Measurements from ENCODE around the gene FILIP1L.

The FILIP1L gene

DNA sequence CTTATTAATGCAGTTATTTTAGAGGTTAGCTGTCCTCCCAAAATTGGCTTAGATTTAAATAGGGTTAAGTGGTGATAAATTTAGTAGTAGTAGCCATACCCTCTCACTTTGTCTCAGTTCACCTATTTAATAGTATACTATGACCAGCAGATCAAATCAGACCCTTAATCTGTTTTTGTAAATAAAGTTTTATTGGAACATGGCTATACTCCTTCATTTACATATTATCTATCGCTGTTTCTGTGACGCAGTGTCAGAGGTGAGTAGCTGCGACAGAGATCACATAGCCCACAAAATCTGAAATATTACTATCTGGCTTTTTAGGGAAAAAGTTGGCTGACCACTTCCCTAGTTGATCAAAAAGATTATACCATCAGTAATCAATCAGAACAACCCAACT lies 113.2 kb downstream of the FILIP1L start:
- no peak for TF ChIP-seq EZH2 (IDR thresholded peaks at IDR 0.05; ENCODE audit: borderline replicate concordance, low read depth, low read length, severe bottlenecking)
- TF ChIP-seq, protein P1, sequence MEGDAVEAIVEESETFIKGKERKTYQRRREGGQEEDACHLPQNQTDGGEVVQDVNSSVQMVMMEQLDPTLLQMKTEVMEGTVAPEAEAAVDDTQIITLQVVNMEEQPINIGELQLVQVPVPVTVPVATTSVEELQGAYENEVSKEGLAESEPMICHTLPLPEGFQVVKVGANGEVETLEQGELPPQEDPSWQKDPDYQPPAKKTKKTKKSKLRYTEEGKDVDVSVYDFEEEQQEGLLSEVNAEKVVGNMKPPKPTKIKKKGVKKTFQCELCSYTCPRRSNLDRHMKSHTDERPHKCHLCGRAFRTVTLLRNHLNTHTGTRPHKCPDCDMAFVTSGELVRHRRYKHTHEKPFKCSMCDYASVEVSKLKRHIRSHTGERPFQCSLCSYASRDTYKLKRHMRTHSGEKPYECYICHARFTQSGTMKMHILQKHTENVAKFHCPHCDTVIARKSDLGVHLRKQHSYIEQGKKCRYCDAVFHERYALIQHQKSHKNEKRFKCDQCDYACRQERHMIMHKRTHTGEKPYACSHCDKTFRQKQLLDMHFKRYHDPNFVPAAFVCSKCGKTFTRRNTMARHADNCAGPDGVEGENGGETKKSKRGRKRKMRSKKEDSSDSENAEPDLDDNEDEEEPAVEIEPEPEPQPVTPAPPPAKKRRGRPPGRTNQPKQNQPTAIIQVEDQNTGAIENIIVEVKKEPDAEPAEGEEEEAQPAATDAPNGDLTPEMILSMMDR (IDR thresholded peaks at IDR 0.05; ENCODE audit: borderline replicate concordance, extremely low read depth, low read length, poor library complexity, severe bottlenecking): no peak
- H3K9me3 ChIP-seq (ENCODE audit: insufficient read depth, low read length, severe bottlenecking): no peaks in the 10 kb centered on the region
- no peak overlapping the region for H2AFZ ChIP-seq (ENCODE audit: low read depth, low read length)
- H4K20me1 ChIP-seq (ENCODE audit: insufficient read depth, low read length): no peaks in the 10 kb centered on the region
- H3K4me3 ChIP-seq (ENCODE audit: low read depth in 1 of 2, low read length in 2 of 2): no peak overlapping the region
- ATAC-seq (ENCODE audit: insufficient read depth, low read depth): no peak
- H3K27ac ChIP-seq (ENCODE audit: low read length): no peak overlapping the region
- H3K4me1 ChIP-seq (ENCODE audit: insufficient read depth, low read length): no peaks in the 10 kb centered on the region
- no peak overlapping the region for H3K4me2 ChIP-seq (ENCODE audit: insufficient read depth, low read length)
- no peaks in the 10 kb centered on the region for H3K27me3 ChIP-seq (ENCODE audit: insufficient read depth, low read length, poor library complexity)
- DNase-seq: no peak
- no peaks in the 10 kb centered on the region for H3K36me3 ChIP-seq (ENCODE audit: insufficient read depth, low read length)
- no peaks in the 10 kb centered on the region for H3K79me2 ChIP-seq (ENCODE audit: insufficient read depth, low read length)
- no peak overlapping the region for H3K9ac ChIP-seq (ENCODE audit: low read depth, low read length)

DNA sequence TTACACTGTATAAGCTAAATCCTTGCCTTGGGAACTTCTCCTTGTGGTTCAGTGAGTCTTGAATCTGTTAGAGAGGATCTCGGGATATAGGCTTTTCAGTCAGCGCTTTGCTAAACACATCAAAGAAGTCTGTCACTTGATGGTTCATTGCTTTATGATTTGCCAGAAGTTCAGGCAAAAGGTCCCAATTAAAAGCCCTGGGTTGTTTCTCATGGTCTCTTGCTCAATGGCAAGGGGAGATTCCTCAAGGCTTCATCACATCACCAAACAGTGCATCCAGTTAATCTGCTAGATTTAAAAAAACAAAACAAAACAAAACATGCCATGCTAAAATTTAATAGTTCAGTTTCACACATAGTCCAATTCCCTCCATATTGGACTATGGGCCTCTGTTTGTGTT lies 114.8 kb downstream of the FILIP1L start:
- Histone ChIP-seq H3K27ac (ENCODE audit: low read length) (no peak overlapping the region), H3K79me2 (ENCODE audit: insufficient read depth, low read length) (no peaks in the 10 kb centered on the region), H3K27me3 (ENCODE audit: insufficient read depth, low read length, poor library complexity) (no peaks in the 10 kb centered on the region), H3K4me3 (ENCODE audit: low read depth in 1 of 2, low read length in 2 of 2) (no peak overlapping the region), H3K9ac (ENCODE audit: low read depth, low read length) (no peak overlapping the region), H3K4me1 (ENCODE audit: insufficient read depth, low read length) (no peaks in the 10 kb centered on the region), H4K20me1 (ENCODE audit: insufficient read depth, low read length) (no peaks in the 10 kb centered on the region), H3K4me2 (ENCODE audit: insufficient read depth, low read length) (no peak overlapping the region), H2AFZ (ENCODE audit: low read depth, low read length) (no peak overlapping the region), H3K9me3 (ENCODE audit: insufficient read depth, low read length, severe bottlenecking) (no peaks in the 10 kb centered on the region), H3K36me3 (ENCODE audit: insufficient read depth, low read length) (no peaks in the 10 kb centered on the region)
- DNase-seq (no peak), ATAC-seq (ENCODE audit: insufficient read depth, low read depth) (no peak)
- TF ChIP-seq, protein P1 (IDR thresholded peaks at IDR 0.05; ENCODE audit: borderline replicate concordance, extremely low read depth, low read length, poor library complexity, severe bottlenecking): no peak
- TF ChIP-seq EZH2 (IDR thresholded peaks at IDR 0.05; ENCODE audit: borderline replicate concordance, low read depth, low read length, severe bottlenecking): no peak

GRCh38 chr3:99997293-99997692 lies 117.0 kb downstream of the FILIP1L start:
- Histone ChIP-seq H3K4me1 (ENCODE audit: insufficient read depth, low read length) (no peaks in the 10 kb centered on the region), H3K36me3 (ENCODE audit: insufficient read depth, low read length) (no peaks in the 10 kb centered on the region), H3K9me3 (ENCODE audit: insufficient read depth, low read length, severe bottlenecking) (no peaks in the 10 kb centered on the region), H3K27ac (ENCODE audit: low read length) (no peak overlapping the region), H4K20me1 (ENCODE audit: insufficient read depth, low read length) (no peaks in the 10 kb centered on the region), H3K27me3 (ENCODE audit: insufficient read depth, low read length, poor library complexity) (no peaks in the 10 kb centered on the region), H3K9ac (ENCODE audit: low read depth, low read length) (no peak overlapping the region), H2AFZ (ENCODE audit: low read depth, low read length) (no peak overlapping the region), H3K4me2 (ENCODE audit: insufficient read depth, low read length) (no peak overlapping the region), H3K4me3 (ENCODE audit: low read depth in 1 of 2, low read length in 2 of 2) (no peak overlapping the region), H3K79me2 (ENCODE audit: insufficient read depth, low read length) (no peaks in the 10 kb centered on the region)
- ATAC-seq (ENCODE audit: insufficient read depth, low read depth) (no peak), DNase-seq (no peak)
- TF ChIP-seq, protein P1 (IDR thresholded peaks at IDR 0.05; ENCODE audit: borderline replicate concordance, extremely low read depth, low read length, poor library complexity, severe bottlenecking): no peak
- no peak for TF ChIP-seq EZH2 (IDR thresholded peaks at IDR 0.05; ENCODE audit: borderline replicate concordance, low read depth, low read length, severe bottlenecking)

GRCh38 chr3:99990179-99990578 lies 124.1 kb downstream of the FILIP1L start:
- ATAC-seq (ENCODE audit: insufficient read depth, low read depth): no peak
- no peak overlapping the region for H2AFZ ChIP-seq (ENCODE audit: low read depth, low read length)
- no peak for TF ChIP-seq EZH2 (IDR thresholded peaks at IDR 0.05; ENCODE audit: borderline replicate concordance, low read depth, low read length, severe bottlenecking)
- TF ChIP-seq, protein P1 (IDR thresholded peaks at IDR 0.05; ENCODE audit: borderline replicate concordance, extremely low read depth, low read length, poor library complexity, severe bottlenecking): no peak
- no peak overlapping the region for H3K27ac ChIP-seq (ENCODE audit: low read length)
- H3K27me3 ChIP-seq (ENCODE audit: insufficient read depth, low read length, poor library complexity): no peaks in the 10 kb centered on the region
- no peak overlapping the region for H3K4me3 ChIP-seq (ENCODE audit: low read depth in 1 of 2, low read length in 2 of 2)
- H3K36me3 ChIP-seq (ENCODE audit: insufficient read depth, low read length): no peaks in the 10 kb centered on the region
- no peaks in the 10 kb centered on the region for H3K9me3 ChIP-seq (ENCODE audit: insufficient read depth, low read length, severe bottlenecking)
- H4K20me1 ChIP-seq (ENCODE audit: insufficient read depth, low read length): no peaks in the 10 kb centered on the region
- no peak overlapping the region for H3K9ac ChIP-seq (ENCODE audit: low read depth, low read length)
- H3K79me2 ChIP-seq (ENCODE audit: insufficient read depth, low read length): no peaks in the 10 kb centered on the region
- no peaks in the 10 kb centered on the region for H3K4me1 ChIP-seq (ENCODE audit: insufficient read depth, low read length)
- no peak for DNase-seq
- H3K4me2 ChIP-seq (ENCODE audit: insufficient read depth, low read length): no peak overlapping the region
